GM19452 (cell line): ENCODE measurements around the gene ARHGAP45.
A peak's percentile ranks its signal among the peaks of the same experiment; 100 is the strongest.

Experiments used
- ATAC-seq: cut with Tn5 transposase; IDR thresholded peaks from one replicate; pipeline ENCODE4 v1.9.1; 2021; ENCODE audit not compliant: unreplicated experiment

The ARHGAP45 gene

GRCh38 chr19:1085676-1086442 lies 18.9 kb downstream of the ARHGAP45 start:
- no peak for ATAC-seq

GRCh38 chr19:1086613-1087012 lies 19.6 kb downstream of the ARHGAP45 start:
- no peak for ATAC-seq

DNA sequence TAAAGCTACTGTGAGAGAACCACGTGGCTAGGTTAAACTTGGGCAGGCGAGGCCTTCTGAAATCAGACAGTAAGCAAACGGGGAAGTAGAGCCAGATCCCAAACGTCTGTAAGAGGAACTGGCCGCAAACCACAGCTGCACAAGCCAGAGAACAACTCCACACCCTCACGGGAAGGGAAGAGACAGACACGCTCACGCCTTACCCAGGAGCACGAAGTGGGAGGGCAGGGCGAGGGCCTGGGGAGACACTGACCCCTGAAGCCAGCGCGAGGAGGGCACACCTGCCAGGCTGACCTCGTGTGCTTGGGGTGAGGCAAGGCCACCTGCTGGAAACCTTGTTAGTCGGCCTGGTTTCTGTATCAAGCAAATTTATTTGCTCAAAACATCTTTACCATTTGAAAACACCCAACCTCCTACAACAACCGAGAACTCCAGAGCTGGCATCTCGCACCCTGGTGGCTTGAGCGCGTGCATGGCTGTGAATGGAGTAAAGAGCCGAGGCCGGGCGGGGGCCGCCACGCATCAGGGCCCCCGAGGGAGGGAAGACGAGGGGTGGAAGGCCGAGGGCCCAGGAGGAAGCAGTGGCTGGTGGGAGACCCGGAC lies 20.9 kb downstream of the ARHGAP45 start:
- no peak for ATAC-seq

- ATAC-seq = no peak
Measured at GRCh38 chr19:1088416-1089010, 21.5 kb downstream of the ARHGAP45 start.

DNA sequence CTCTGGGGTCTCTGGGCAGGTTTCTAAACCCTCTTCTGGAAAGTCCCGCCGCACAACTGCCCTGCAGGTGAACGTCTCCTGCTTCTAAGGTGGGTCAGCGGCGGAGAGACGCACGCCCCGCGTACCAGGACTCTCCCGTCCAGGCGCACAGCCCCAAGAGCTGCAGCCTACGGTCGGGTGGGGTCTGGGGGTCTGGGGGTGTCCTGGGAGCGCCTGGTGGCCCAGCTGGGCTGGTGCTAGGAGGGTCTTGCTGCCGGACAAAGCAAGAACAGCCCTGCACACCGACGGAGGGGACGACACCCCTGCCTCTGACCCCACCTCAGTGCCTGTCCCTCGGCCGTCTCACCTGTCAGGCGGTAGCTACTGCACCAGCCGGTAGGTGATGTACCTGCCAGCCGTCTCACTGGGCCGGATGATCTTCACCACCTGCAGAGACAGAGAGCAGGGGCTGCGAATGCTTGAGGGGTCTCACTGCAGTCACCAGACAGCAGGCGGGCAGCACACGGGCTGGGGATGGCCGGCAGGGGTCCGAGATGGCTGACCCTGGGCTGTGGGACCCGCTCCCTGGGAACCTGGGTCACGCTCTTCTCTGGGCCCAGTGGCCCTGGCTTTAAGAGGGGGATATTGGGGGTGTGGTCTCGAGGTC lies 22.3 kb downstream of the ARHGAP45 start:
- ATAC-seq = no peak

DNA sequence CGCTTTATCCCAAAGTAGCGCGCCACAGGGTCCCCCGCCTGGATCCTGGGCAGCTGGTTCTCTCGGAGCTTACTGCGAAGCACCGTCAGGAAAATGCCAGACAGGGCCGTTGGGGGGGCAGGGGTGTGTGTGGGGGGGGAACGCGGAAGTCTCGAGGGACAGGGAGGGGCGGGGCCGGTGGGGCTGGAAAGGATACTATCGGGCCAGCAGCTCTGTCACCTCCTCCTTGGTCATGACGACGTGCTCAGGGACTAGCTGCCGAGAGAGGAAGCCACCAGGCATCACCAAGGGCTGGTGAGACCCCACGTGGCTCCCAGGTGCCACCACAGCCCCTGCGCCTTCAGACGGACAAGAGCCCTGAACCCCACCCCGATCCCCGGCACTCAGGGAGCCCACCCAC lies 22.9 kb downstream of the ARHGAP45 start:
- no peak for ATAC-seq

- ATAC-seq = no peak
Measured at GRCh38 chr19:1090731-1091543, 24.0 kb downstream of the ARHGAP45 start.

DNA sequence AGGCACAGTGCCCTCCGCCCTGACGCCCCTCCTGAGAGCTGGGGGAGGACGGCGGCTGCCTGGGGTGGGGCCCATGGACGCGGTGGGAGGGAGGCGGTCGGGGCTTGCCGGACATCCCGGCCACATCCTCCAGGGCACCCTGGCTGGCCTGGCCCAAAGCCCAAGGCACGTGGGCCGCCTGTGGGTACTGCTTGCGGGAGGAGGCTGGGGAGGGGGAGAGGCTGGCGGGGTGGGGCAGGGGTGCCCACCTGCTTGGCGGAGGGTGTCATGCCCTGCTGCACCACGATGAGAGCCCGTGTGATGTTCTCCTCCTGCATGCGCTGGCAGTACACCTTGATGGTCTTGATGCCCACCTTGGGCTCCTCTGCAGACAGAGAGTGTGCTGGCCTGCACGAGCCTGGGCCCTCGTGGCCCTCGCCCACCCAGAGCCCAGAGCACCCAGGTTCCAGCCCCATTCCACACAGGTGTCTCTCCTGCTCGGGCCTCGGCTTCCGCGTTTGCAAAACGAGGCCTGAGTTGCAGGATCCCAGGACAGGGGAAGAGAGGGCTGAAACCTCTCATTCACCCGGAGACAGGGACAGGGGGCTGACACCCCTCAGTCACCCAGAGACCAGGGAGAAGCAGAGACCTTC lies 24.7 kb downstream of the ARHGAP45 start:
- no peak for ATAC-seq

DNA sequence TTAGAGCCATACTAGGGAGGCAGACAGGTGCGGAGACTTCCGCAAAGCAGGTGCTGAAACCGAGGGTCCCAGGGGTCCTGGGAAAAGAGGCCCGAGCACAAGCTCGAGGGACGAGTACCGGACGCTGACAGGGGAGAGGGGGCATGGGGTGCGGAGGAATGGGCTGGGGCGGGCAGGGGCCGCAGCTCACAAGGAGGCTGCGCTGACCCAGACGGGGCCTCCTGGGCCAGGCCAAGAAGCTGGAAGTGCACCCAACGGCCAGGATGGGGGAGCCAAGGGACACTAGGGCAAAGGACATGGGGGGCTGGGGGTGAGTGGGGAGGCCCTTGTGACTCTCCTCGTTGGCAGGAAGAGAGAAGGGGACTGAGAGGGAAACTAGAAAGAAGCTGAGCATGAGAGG lies 26.4 kb downstream of the ARHGAP45 start:
- no peak for ATAC-seq

DNA sequence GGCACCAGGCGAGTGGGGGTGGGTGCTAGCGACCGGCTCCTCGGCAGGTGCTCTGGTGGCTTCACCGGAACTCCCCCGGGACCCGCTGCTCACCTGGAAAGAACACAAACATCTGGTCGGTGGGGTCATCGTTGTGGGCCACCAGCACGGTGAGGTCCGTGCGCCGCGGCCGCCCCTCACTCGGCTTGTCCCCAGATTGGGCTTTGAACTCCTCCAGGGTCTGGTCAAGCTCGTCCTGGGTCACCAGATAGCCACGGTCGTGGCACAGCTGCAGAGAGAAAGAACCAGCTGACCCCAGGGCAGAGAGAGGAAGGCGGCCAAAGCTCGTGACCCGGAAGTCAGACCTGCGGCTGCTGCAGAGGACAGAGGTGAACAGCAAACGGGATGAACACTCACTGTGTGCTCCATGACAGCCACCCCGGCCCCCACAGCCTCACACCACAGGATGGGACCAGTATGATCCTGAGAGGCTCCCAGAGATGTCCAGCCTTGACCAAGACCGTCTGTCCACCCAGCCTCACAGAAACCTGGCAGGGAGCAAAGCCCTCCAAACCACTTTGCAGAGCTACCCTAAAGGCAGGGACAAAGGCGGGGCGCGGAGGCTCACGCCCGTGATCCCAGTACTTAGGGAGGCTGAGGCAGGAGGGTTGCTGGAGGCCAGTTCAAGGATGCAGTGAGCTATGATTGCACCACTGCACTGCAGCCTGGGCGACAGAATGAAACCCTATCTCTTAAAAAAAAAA lies 27.0 kb downstream of the ARHGAP45 start:
- no peak for ATAC-seq

- no peak for ATAC-seq
Measured at GRCh38 chr19:1094655-1094977, 27.6 kb downstream of the ARHGAP45 start.

- ATAC-seq = peak; percentile 74
Measured at GRCh38 chr19:1094978-1095701, 28.2 kb downstream of the ARHGAP45 start, which contains the start of gene POLR2E. Gene POLR2E, minus strand, starts transcription at chr19:1095375. Its CDS starts 60 bp downstream, at chr19:1095315.

- no peak for ATAC-seq
Measured at GRCh38 chr19:1097810-1098176, 30.8 kb downstream of the ARHGAP45 start.

- no peak for ATAC-seq
Measured at GRCh38 chr19:1098177-1099051, 31.4 kb downstream of the ARHGAP45 start.

GRCh38 chr19:1101337-1101698 lies 34.4 kb downstream of the ARHGAP45 start:
- ATAC-seq = no peak

GRCh38 chr19:1102407-1103131 lies 35.6 kb downstream of the ARHGAP45 start:
- ATAC-seq = no peak

DNA sequence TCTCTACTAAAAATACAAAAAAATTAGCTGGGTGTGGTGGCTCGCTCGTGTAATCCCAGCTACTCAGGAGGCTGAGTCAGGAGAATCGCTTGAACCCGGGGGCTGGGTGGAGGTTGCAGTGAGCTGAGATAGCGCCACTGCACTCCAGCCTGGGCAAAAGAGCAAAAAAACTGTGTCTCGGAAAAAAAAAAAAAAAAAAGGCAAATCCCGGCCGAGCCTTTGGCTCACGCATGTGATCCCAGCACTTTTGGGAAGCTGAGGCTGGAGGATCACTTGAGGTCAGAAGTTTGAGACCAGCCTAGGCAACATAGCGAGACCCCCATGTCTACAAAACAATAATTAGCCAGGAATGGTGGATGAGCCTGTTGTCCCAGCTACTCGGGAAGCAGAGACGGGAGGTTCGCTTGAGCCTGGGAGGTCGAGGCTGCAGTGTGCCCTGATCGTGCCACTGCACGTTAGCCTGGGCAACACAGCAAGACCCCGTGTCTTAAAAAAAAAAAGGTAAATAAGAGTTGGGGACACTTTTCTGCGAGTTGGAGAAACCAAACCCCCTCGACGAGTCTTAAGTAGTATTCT lies 36.3 kb downstream of the ARHGAP45 start:
- ATAC-seq = no peak
